ENCODE measurements around the gene PHF13. TPM values are rescaled to one million over a fixed set of nuclear protein-coding genes. Genes with fewer than 3 reads are reported as not detected.

Gene PHF13
- total RNA-seq, 1 experiment from 2014 or later = 55.8 TPM

GRCh38 chr1:6591222-6591621 lies 22.3 kb upstream of the PHF13 start:
- H3K9ac ChIP-seq (ENCODE audit: extremely low read depth, insufficient read length, low read length) = no peak overlapping the region
- no peak overlapping the region for H3K56ac ChIP-seq (ENCODE audit: insufficient read length, low read depth, low read length)
- Mint-ChIP-seq H3K27ac (no peak overlapping the region), H3K4me1 (no peaks in the 10 kb centered on the region), H3K4me3 (no peak overlapping the region), H3K9me3 (no peaks in the 10 kb centered on the region), H3K27me3 (ENCODE audit: low read depth) (no peaks in the 10 kb centered on the region), H3K36me3 (ENCODE audit: insufficient read depth in 1 of 3, low read depth in 3 of 3) (peaks cover 24 to 64% (median 56%) of the 10 kb centered on the region in 3 experiments; a peak in 6 of 7 replicates)
- no peak overlapping the region for H2BK15ac ChIP-seq (ENCODE audit: low read depth, low read length)
- no peaks in the 10 kb centered on the region for H3K9me3 ChIP-seq (ENCODE audit: control insufficient read depth, low read depth, low read length)
- H4K5ac ChIP-seq (ENCODE audit: insufficient read length, low read depth, low read length) = no peak overlapping the region
- no peak overlapping the region for H4K8ac ChIP-seq (replicated peaks; ENCODE audit: insufficient read length, low read depth, low read length)
- H2BK5ac ChIP-seq (ENCODE audit: insufficient read length, low read length) = no peak overlapping the region
- WGBS (ENCODE audit: extremely low coverage, insufficient read length, low lambda C conversion rate) = no CpG with 5 or more reads among the region's 13 CpGs
- H3K4me2 ChIP-seq (ENCODE audit: insufficient read depth, insufficient read length, low read length) = no peak overlapping the region
- no peak overlapping the region for H3K4ac ChIP-seq (ENCODE audit: low read depth, low read length)
- H3K18ac ChIP-seq (ENCODE audit: insufficient read length, low read depth, low read length) = no peak overlapping the region
- no peak overlapping the region for H2AFZ ChIP-seq (ENCODE audit: low read length)
- no peak overlapping the region for H2BK20ac ChIP-seq (ENCODE audit: low read depth, low read length, poor library complexity, severe bottlenecking)
- H3K14ac ChIP-seq (ENCODE audit: insufficient read depth, low read length) = no peak overlapping the region
- H3T11ph ChIP-seq (ENCODE audit: low read length) = no peak overlapping the region
- no peak overlapping the region for H2AK5ac ChIP-seq (ENCODE audit: insufficient read length, low read length)
- H3K23ac ChIP-seq (ENCODE audit: insufficient read length, low read depth, low read length) = no peak overlapping the region
- no peaks in the 10 kb centered on the region for H3K4me1 ChIP-seq (ENCODE audit: insufficient read depth, low read length)
- H2BK12ac ChIP-seq (ENCODE audit: insufficient read length, low read depth, low read length) = no peak overlapping the region
- no peak overlapping the region for H4K91ac ChIP-seq (ENCODE audit: insufficient read length, low read depth, low read length)
- no peak overlapping the region for H3K27ac ChIP-seq (ENCODE audit: insufficient read length, low read depth, low read length)
- no peaks in the 10 kb centered on the region for H3K79me2 ChIP-seq (ENCODE audit: insufficient read depth, low read length)
- no peak for TF ChIP-seq CTCF (conservative IDR thresholded peaks at IDR 0.05)
- H3K79me1 ChIP-seq (ENCODE audit: insufficient read depth, low read depth, low read length, poor library complexity, severe bottlenecking) = no peaks in the 10 kb centered on the region
- H3K27me3 ChIP-seq (ENCODE audit: insufficient read depth, low read length) = no peaks in the 10 kb centered on the region
- no peaks in the 10 kb centered on the region for H4K20me1 ChIP-seq (ENCODE audit: control insufficient read depth, insufficient read depth, insufficient read length)
- no peaks in the 10 kb centered on the region for H3K23me2 ChIP-seq (ENCODE audit: insufficient read length, low read depth, low read length, poor library complexity, severe bottlenecking)
- DNase-seq = no peak
- H2BK120ac ChIP-seq (ENCODE audit: low read depth, low read length, poor library complexity, severe bottlenecking) = no peak overlapping the region
